Peyer's patch (tissue), 4 donors: ENCODE measurements around the gene EIF4EBP2.

Experiments used
- CTCF ChIP-seq, 6 experiments: fragments of 450-650 bp in 4 of 6; fragments of 200-600 bp in 2 of 6; sonication (generic) in 1 of 6; IDR thresholded peaks; one replicate each; pipeline ENCODE4 v1.5.1; 2017 to 2019; ENCODE audit warnings: antibody characterized with exemption in 6 of 6, mild to moderate bottlenecking in 3 of 6, moderate library complexity in 1 of 6
- POLR2A ChIP-seq, 2 donors: fragments of 450-650 bp; IDR thresholded peaks; one replicate each; pipeline ENCODE4 v1.5.1; 2017; ENCODE audit warnings: antibody characterized with exemption in 2 of 2, mild to moderate bottlenecking in 2 of 2, moderate library complexity in 2 of 2

DNA sequence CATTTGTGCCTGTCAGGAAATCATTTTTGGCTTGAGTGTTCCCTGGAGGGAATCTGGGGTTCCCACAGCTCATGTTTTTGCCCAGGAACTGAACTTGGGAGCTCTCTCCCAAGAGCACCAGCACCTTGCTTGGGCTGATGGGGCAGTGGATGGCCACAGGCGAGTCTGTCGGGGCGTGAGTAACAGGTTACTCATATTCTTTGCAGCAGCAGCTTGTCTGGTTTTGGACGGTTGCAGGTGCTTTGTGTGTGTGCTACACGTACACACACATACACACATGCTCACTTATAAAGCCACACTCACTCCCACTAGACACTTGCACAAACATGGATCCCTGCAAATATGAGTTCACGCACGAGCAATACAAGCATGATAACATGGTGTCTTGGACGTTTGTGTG, 71.7 kb downstream of the EIF4EBP2 start:
- no peak for TF ChIP-seq CTCF (IDR thresholded peaks at IDR 0.05)
- TF ChIP-seq POLR2A (IDR thresholded peaks at IDR 0.05), result no peak
